Measurements from ENCODE around the gene KLHL9.
"Not testable (repeated sequence)": the region's sequence is repeated elsewhere in the genome, so short reads cannot be mapped to it uniquely, and the experiment has no call there.

KLHL9 gene

GRCh38 chr9:21334701-21335632 lies at the start of gene KLHL9:
Gene KLHL9, minus strand, starts transcription at chr9:21335404. Its CDS starts 545 bp downstream, at chr9:21334859.
- DNase-seq: peak; percentile 87

- no peak for DNase-seq
Observed at GRCh38 chr9:21383627-21384026, 48.4 kb upstream of the KLHL9 start.

- peak; percentile 66 for DNase-seq
Observed at GRCh38 chr9:21381448-21382339, 46.5 kb upstream of the KLHL9 start.

- not testable (repeated sequence) for DNase-seq
Observed at GRCh38 chr9:21371467-21371866, 36.3 kb upstream of the KLHL9 start.

GRCh38 chr9:21367957-21368356 lies 32.8 kb upstream of the KLHL9 start, which contains the start of gene IFNA13:
Gene IFNA13, minus strand, starts transcription at chr9:21368057. Its CDS starts 47 bp downstream, at chr9:21368010.
- DNase-seq: no peak

- DNase-seq: not testable (repeated sequence)
Observed at GRCh38 chr9:21367169-21367568, 32.0 kb upstream of the KLHL9 start.

- no peak for DNase-seq
Observed at GRCh38 chr9:21362287-21362686, 27.1 kb upstream of the KLHL9 start.

- DNase-seq: no peak
Observed at GRCh38 chr9:21357479-21358460, 22.6 kb upstream of the KLHL9 start.

- DNase-seq: no peak
Observed at GRCh38 chr9:21350787-21351186, 15.6 kb upstream of the KLHL9 start, which contains the start of gene IFNA6. Gene IFNA6, minus strand, starts transcription at chr9:21350887. Its CDS starts 0 bp downstream, at chr9:21350887.

- DNase-seq: no peak
Observed at GRCh38 chr9:21348430-21348970, 13.3 kb upstream of the KLHL9 start.

- DNase-seq: no peak
Observed at GRCh38 chr9:21340735-21341134, 5.5 kb upstream of the KLHL9 start.

GRCh38 chr9:21336457-21336856 lies 1.3 kb upstream of the KLHL9 start:
- DNase-seq: no peak

GRCh38 chr9:21333226-21333625 lies 2.0 kb downstream of the KLHL9 start:
- no peak for DNase-seq

GRCh38 chr9:21331676-21332402 lies 3.4 kb downstream of the KLHL9 start:
- no peak for DNase-seq

GRCh38 chr9:21326526-21327139 lies 8.6 kb downstream of the KLHL9 start:
- no peak for DNase-seq

GRCh38 chr9:21324047-21324446 lies 11.2 kb downstream of the KLHL9 start:
- no peak for DNase-seq

GRCh38 chr9:21322911-21323461 lies 12.2 kb downstream of the KLHL9 start:
- no peak for DNase-seq

- no peak for DNase-seq
Observed at GRCh38 chr9:21320465-21320864, 14.7 kb downstream of the KLHL9 start.

- DNase-seq: peak; percentile 3
Observed at GRCh38 chr9:21317956-21318923, 17.0 kb downstream of the KLHL9 start.

Measured in CD4-positive, alpha-beta T cell treated with Interferon gamma for 1 hour (primary cell).